Measurements from ENCODE around the gene THTPA.

DNA sequence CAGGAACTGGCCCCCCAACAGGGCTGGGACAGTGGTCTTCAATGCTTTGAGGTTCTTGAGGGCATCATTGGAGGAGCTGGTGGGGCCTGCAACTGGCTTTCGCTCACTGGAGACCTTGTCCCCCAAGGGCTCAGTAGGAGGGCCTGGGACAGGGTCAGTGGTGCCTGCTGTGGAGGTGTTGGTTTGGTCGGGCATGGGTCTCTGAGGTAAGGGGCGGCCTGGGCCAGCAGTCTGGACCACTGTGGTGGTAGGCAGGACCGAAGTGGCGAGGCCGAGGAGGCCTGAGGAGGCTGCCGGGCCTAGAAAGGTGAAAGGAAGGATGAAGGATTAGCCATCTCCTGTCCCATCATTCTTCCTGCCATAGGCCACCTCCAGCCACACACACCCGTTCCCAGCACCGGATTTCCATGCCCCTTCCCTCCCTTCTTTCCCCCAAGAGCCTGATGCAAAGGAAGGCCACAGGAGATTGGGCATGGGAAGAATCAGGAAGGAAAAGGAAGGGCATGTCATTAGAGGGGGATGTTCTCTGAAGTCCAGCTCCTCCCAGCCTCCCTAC lies 33.4 kb upstream of the THTPA start:
- TF ChIP-seq, protein P1, sequence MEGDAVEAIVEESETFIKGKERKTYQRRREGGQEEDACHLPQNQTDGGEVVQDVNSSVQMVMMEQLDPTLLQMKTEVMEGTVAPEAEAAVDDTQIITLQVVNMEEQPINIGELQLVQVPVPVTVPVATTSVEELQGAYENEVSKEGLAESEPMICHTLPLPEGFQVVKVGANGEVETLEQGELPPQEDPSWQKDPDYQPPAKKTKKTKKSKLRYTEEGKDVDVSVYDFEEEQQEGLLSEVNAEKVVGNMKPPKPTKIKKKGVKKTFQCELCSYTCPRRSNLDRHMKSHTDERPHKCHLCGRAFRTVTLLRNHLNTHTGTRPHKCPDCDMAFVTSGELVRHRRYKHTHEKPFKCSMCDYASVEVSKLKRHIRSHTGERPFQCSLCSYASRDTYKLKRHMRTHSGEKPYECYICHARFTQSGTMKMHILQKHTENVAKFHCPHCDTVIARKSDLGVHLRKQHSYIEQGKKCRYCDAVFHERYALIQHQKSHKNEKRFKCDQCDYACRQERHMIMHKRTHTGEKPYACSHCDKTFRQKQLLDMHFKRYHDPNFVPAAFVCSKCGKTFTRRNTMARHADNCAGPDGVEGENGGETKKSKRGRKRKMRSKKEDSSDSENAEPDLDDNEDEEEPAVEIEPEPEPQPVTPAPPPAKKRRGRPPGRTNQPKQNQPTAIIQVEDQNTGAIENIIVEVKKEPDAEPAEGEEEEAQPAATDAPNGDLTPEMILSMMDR (conservative IDR thresholded peaks at IDR 0.05) = no peak
- TF ChIP-seq EZH2 (IDR thresholded peaks at IDR 0.05; ENCODE audit: low read depth) = no peak
